Hematopoietic multipotent progenitor cell treated with erythropoietin and hydrocortisone succinate and interleukin-3 and kit ligand, for 4 days (in vitro differentiated cells): ENCODE measurements around the gene NBEAL2.
"Not testable (repeated sequence)": the region's sequence is repeated elsewhere in the genome, so short reads cannot be mapped to it uniquely, and the experiment has no call there.

ENCODE experiments used
- DNase-seq: peaks from one replicate; pipeline ENCODE4 v3.0.0-alpha.2; 2015

The NBEAL2 gene

DNA sequence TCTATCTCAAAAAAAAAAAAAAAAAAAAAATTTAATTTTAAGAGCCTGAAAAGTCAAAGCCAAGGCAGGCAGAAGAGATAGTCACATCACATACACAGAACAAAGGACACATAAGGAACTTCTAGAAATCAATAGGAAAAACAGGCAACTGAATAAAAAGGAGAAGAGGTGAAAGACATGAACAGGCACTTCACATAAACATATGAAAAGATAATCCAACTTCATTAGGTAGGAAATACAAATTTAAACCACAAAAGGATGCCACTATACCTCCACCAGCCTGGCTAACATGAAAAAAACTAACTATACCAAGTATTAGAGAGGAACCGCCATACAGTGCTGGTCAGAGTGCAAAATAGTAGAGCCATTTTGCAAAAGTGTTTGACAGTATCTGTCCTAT is 17.0 kb upstream of the NBEAL2 start:
- DNase-seq: no peak

DNA sequence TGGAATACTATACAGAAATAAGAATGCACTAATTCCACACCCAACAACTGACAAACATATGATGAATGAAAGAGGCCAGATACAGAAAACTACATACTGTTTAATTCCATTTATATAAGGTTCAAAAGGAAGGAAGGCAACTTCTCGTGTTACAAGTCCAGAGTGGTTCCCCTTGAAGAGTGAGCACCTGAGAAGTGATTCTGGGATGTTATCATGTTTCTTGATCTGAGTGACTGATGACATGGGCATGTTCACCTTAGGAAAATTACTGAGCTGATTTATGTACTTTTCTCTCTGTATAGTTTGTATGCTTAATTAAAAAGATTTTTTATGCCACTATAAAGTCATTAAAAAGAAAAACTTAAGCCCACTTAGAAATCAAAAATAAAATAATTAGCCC is 16.5 kb upstream of the NBEAL2 start:
- no peak for DNase-seq

- DNase-seq: not testable (repeated sequence)
Measured at GRCh38 chr3:46964038-46964590, 15.4 kb upstream of the NBEAL2 start.

- DNase-seq: peak; percentile 86
Measured at GRCh38 chr3:46965151-46965550, 14.3 kb upstream of the NBEAL2 start.

DNA sequence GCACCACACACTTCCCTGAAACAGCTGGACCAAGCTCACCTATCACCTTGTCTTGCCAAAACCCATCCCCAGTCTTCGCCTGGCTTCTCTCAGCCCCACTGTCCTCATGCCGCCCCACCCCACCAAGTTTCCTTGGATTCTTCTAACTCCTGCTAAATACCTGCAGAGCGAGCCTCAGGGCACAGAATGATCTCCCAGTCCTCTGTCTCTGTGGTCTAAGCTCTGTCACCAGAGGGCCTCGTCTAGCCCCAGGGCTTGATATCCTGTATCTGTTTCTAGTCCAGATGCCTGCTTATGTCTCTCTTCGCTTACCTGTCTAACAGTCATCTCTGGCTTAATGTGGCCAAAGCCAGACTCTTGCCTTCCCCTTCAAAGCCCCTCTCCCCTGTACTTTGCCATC is 12.7 kb upstream of the NBEAL2 start:
- DNase-seq: peak; percentile 38

DNA sequence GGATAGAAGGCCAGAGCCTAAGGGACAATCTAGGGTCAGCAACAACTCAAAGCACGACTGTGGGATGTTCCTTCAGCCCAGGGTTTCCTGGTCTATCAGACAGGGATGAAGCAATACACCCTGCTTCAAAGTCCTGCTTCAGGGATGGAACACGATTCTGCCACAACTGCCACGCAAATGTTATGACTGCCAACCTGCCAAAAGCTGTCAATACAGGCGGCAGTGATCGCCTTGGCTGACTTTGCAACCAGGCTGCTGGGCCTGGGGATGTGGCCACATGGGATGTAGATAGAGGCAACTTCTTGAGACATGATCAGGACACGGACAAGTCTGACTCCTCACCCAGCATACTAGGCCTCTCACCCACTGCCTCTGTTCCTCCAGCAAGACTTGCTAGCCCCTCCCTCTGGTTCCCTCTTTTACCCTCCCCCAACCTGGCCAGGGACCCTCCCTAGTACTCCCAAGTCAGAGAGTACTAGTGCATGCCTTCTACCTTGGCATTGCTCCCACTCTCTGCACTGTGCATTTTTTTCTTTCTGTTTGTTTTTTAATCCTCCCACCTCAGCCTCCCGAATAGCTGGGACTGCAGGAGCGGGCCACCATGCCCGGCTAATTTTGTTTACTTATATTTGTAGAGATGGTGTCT is 10.6 kb upstream of the NBEAL2 start:
- DNase-seq: no peak

- DNase-seq: no peak
Measured at GRCh38 chr3:46970391-46971091, 8.9 kb upstream of the NBEAL2 start.

DNA sequence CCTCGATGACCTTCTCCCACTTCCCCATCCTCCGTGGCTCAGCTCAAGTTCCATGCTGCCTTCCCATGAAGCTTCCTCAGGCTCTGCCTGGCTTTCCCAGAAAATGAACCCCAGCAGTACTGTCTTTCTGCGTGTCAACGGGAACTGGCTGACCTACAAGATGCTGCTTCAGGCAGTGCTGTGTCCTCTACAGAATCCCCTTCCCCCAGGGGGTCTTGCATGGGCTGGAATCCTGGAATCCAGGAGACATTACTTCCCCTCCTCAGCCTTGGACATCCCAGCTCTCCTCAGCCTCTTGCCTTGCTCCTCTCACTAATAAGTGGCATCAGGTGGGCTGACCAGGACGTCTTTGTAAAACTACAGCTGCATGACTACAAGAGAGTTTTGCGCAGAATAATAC is 8.3 kb upstream of the NBEAL2 start:
- no peak for DNase-seq

DNA sequence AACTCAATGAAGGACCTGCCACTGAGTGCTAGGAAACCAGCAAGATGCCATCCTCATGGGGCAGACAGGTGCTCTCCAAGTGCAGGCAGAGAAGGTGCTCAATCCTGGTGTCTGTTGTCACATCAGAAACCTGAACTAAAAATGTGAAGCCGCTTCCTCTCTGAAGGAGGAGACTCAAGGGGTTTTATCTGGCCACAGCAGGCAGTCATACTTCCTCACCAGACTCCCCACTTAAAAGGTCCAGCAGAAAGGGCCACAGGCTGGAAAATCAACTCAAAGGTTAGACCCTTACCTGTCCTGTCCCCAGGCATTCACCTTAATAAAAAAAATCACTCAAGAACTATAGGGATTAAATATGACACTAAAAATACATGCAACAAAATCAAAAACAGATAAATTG is 7.7 kb upstream of the NBEAL2 start:
- DNase-seq: peak; percentile 85

DNA sequence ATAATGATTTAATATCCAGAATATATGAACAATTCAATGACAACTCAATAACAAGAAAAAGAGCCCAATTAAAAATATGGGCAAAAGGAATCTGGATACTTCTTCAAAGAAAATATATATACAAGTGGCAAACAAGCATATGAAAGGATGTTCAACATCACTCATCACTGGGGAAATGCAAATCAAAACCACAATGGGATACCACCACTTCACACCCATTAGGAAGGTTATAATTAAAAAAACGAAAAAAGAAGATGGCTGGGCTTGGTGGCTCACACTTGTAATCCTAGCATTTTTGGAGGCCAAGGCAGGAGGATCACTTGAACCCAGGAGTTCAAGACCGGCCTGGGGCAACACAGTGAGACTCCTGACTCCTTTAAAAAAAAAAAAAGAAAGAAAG is 7.1 kb upstream of the NBEAL2 start:
- DNase-seq: no peak

DNA sequence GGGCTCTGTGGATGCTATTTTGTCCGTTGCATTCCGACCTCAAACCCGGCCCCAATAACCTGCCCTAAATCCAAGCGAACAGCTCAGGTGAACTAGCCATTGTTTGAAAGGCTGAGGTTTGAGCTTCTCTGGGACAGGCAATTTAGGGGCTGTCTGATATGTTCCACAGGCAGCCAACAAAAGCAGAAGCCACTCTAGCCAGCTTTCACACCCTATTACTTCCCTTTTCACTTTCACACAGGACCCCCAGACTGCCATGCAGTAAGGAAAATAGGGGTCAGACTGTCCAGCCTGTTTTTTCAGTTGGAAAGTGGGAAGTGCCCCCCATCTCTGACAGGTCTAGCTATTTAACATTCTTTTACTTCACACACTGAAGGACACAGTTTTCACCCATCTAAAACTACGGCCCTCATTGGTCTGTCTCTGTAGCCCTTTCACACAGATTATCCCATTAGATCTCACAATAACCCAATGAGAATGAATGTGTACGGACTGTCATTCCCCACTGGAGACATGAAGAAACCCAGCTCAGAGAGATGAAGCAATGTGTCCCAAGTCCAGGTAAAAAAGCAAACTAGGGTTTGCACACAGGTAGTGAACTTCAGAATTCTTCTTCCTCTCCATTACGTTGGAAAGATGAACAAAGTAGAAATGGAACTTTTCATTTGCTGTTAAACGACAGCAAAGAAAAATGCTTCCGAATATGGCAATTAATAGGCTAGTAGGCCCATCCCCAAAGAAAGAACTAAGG is 4.9 kb upstream of the NBEAL2 start:
- peak; percentile 52 for DNase-seq

GRCh38 chr3:46976326-46977190 is 2.9 kb upstream of the NBEAL2 start, which contains the start of gene CCDC12:
Gene CCDC12, minus strand, starts transcription at chr3:46976745. Its CDS starts 13 bp downstream, at chr3:46976732.
- peak; percentile 99 for DNase-seq

- DNase-seq: no peak
Measured at GRCh38 chr3:46977811-46978195, 1.7 kb upstream of the NBEAL2 start.

DNA sequence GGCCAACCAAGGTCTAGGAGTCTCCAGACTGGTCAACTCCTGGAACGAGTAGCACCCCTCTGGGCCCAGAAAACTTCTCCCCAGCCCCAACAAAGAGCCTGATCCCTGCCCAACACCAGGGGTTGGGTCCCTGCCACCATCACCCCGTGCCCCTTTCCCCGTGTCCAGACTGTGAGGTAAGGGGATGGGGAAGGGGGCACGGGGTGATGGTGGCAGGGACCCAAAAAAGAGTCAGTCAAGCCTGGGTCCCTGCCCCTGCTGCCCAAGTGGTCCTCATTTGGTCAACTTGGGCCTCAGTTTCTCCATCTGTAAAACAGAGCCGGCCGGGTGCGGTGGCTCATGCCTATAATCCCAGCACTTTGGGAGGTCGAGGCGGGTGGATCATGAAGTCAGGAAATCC is 1.1 kb upstream of the NBEAL2 start:
- no peak for DNase-seq

GRCh38 chr3:46979958-46980497 is 562 bp downstream of the NBEAL2 start:
- DNase-seq: peak; percentile 55

- no peak for DNase-seq
Measured at GRCh38 chr3:46981932-46982471, 2.5 kb downstream of the NBEAL2 start.

DNA sequence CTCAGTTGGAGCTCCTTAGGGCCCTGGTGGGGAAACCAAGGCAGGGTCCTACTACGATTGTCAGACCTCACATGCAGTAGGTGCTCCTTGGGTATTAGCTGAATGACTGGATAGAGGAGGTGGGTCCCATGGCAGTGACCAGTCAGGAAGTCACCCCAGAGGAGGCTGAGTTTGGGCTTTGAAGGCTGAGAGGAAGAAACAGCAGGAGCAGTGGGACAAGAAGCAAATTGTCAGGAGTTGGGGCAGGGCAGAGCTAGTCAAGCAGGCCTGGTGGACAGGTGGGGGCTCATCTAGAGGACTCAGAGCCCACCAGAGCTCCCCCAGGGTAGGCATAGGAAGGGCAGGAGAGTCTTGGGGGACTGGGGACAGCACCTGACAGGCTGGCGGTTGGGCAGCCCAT is 3.1 kb downstream of the NBEAL2 start:
- DNase-seq: no peak

- DNase-seq: peak; percentile 39
Measured at GRCh38 chr3:46984591-46985459, 5.4 kb downstream of the NBEAL2 start.

DNA sequence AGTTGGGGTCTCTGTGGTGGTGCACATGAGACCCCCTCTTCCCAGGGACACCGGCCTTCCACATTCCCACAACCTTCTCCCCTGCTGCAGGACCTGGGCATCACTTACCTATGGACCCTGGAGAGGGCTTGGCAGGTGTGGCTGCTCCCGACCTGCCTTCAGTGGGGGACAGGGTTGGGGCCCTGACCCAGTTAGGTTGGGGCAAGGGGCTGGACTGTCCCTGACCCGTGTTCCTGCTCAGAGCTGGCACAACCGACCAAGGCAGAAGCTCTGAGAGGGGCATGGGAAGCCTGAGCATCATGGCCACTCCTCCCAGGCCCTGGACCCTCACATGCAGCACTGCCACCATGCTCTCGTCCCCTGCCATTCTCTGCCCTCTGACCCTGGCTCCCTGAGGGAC is 6.1 kb downstream of the NBEAL2 start:
- DNase-seq: no peak

DNA sequence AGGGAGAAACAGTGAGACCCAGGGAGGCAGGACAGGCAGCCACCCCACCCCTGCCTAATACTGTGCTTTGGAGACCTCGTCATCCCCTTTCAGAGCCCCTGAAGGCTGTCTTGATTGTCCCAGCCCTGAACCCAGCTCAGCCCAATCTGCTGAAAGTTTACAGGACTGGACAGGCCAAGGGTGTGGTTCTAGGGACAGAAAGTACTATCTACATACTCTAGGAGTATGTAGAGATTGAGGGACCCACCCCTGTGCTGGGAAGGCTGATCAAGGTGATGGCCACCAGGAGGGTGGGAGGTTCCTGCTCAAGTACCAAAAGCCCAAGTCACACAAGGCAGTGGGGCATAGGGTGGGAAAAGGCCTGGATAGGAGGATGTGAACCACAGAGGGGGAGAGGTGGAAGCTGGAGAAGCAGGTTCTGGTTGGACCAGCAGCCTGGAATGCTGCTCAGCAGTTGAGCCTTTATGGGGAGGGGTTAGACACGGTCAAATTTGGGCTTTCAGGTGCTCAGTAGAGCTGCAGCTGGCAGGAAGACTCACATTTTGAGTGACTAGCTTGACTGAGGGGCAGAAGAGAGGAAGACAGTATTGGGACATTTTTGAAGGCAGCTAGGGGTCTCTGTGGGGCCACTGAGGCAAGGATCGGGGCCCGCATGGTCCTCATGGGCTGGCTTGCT is 6.7 kb downstream of the NBEAL2 start:
- no peak for DNase-seq
